Right kidney (tissue), 1 donor: ENCODE measurements around the gene C12orf42.
A peak's percentile ranks its signal among the peaks of the same experiment; 100 is the strongest.
"Not testable (repeated sequence)": the region's sequence is repeated elsewhere in the genome, so short reads cannot be mapped to it uniquely, and the experiment has no call there.

Experiments used
- DNase-seq: peaks from one replicate; pipeline ENCODE4 v3.0.0-alpha.2; 2016

Gene C12orf42

GRCh38 chr12:103494734-103495468 lies 867 bp downstream of the C12orf42 start:
- no peak for DNase-seq

- no peak for DNase-seq
Measured at GRCh38 chr12:103494051-103494733, 1.6 kb downstream of the C12orf42 start.

- DNase-seq: no peak
Measured at GRCh38 chr12:103493199-103493598, 2.6 kb downstream of the C12orf42 start.

GRCh38 chr12:103482365-103482764 lies 13.4 kb downstream of the C12orf42 start:
- no peak for DNase-seq

- no peak for DNase-seq
Measured at GRCh38 chr12:103475073-103475472, 20.7 kb downstream of the C12orf42 start.

- DNase-seq: no peak
Measured at GRCh38 chr12:103470664-103471063, 25.1 kb downstream of the C12orf42 start.

- DNase-seq: no peak
Measured at GRCh38 chr12:103469719-103470118, 26.0 kb downstream of the C12orf42 start.

GRCh38 chr12:103468837-103469236 lies 26.9 kb downstream of the C12orf42 start:
- no peak for DNase-seq

- no peak for DNase-seq
Measured at GRCh38 chr12:103462675-103463074, 33.1 kb downstream of the C12orf42 start.

GRCh38 chr12:103457471-103457870 lies 38.3 kb downstream of the C12orf42 start:
- no peak for DNase-seq

GRCh38 chr12:103456006-103456405 lies 39.8 kb downstream of the C12orf42 start:
- DNase-seq: no peak

- DNase-seq: no peak
Measured at GRCh38 chr12:103455020-103455763, 40.6 kb downstream of the C12orf42 start.

GRCh38 chr12:103444983-103445382 lies 50.8 kb downstream of the C12orf42 start:
- DNase-seq: no peak

GRCh38 chr12:103442822-103443221 lies 52.9 kb downstream of the C12orf42 start:
- no peak for DNase-seq

GRCh38 chr12:103442182-103442555 lies 53.6 kb downstream of the C12orf42 start:
- no peak for DNase-seq

GRCh38 chr12:103441437-103442181 lies 54.2 kb downstream of the C12orf42 start:
- DNase-seq: no peak

- DNase-seq: not testable (repeated sequence)
Measured at GRCh38 chr12:103434165-103435105, 61.3 kb downstream of the C12orf42 start.

- no peak for DNase-seq
Measured at GRCh38 chr12:103431950-103432349, 63.8 kb downstream of the C12orf42 start.

- DNase-seq: no peak
Measured at GRCh38 chr12:103431387-103431786, 64.4 kb downstream of the C12orf42 start.

- DNase-seq: not testable (repeated sequence)
Measured at GRCh38 chr12:103425674-103426073, 70.1 kb downstream of the C12orf42 start.

GRCh38 chr12:103424849-103425586 lies 70.8 kb downstream of the C12orf42 start:
- peak; percentile 1 for DNase-seq
